Measurements from ENCODE around the gene ALKBH2. TPM values are rescaled to one million over a fixed set of nuclear protein-coding genes. Genes with fewer than 3 reads are reported as not detected.

ALKBH2 gene
- total RNA-seq, 4 donors from 2014 or later = 10.4 to 19.0 (median 13.6) TPM

- DNase-seq (ENCODE audit: extremely low spot score) = no peak
- Histone ChIP-seq H3K36me3 (peaks cover 20 to 46% (median 36%) of the 10 kb centered on the region in 4 donors), H3K27me3 (peaks cover 0 to 3% (median 0%) of the 10 kb centered on the region in 4 donors), H3K27ac (replicated peaks in 1 of 4) (peak overlapping the region; percentile 84 to 93 (median 90)), H3K4me1 (peaks cover 19 to 37% (median 33%) of the 10 kb centered on the region in 4 donors), H3K9me3 (no peaks in the 10 kb centered on the region), H3K4me3 (peak overlapping the region; percentile 70 to 95 (median 83))
- TF ChIP-seq EP300 (IDR thresholded peaks at IDR 0.05) = no peak
- no peak for TF ChIP-seq POLR2A (IDR thresholded peaks at IDR 0.05; ENCODE audit: low read depth)
- TF ChIP-seq POLR2AphosphoS5 (IDR thresholded peaks at IDR 0.05) = no peak
- TF ChIP-seq CTCF (IDR thresholded peaks at IDR 0.05) = no peak
- 72% methylated on average over 12 of the region's 12 CpGs for WGBS
- intact Hi-C loops (cut with DNase I) = no loop called here
These were observed 6.3 kb upstream of the ALKBH2 start for GRCh38 chr12:109099431-109100020.

DNA sequence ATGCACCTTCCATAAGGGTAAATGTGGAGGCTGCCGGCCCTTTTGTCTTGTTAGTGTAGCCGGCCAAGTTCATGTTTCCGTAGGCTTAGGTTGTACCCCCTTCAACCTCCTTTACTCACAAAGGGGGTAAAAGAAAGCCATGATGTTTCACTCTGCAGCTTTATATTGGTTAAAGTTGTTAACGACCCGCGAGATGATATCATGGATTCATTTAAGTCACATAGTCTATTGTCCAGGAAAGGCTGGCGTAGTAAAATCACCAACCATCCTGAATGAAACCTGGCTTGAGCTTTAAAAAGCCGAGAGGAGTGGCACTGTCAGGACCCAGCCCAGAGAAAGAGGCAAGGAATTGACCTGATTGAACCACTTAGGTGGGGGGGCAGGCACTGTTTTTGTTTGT, 5.4 kb upstream of the ALKBH2 start:
- TF ChIP-seq EP300 (IDR thresholded peaks at IDR 0.05) (no peak), CTCF (IDR thresholded peaks at IDR 0.05) (no peak), POLR2A (IDR thresholded peaks at IDR 0.05; ENCODE audit: low read depth) (no peak), POLR2AphosphoS5 (IDR thresholded peaks at IDR 0.05) (no peak)
- intact Hi-C loops (cut with DNase I) = no loop called here

DNA sequence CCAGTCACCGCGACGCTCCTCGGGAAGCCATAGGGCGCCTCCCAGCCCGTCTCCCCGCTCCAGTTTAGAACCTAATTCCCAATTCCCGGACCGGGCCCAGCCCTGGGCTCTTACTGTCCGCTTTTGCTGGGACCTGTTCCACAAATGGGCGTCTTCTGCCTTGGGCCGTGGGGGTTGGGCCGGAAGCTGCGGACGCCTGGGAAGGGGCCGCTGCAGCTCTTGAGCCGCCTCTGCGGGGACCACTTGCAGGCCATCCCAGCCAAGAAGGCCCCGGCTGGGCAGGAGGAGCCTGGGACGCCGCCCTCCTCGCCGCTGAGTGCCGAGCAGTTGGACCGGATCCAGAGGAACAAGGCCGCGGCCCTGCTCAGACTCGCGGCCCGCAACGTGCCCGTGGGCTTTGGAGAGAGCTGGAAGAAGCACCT, 4.9 kb upstream of the ALKBH2 start:
- Histone ChIP-seq H3K27me3 (peaks cover 0 to 3% (median 0%) of the 10 kb centered on the region in 4 donors), H3K36me3 (peaks cover 9 to 33% (median 22%) of the 10 kb centered on the region in 4 donors)
- WGBS = 20% methylated on average over 1 of the region's 32 CpGs

More for the DNA sequence above, 5.4 kb upstream of the ALKBH2 start:
- WGBS = 4% methylated on average over 8 of the region's 8 CpGs
- DNase-seq (ENCODE audit: extremely low spot score) = no peak
- H3K4me3 ChIP-seq = peak overlapping the region; percentile 70 to 95 (median 83)
- H3K36me3 ChIP-seq = peaks cover 14 to 37% (median 27%) of the 10 kb centered on the region in 4 donors
- peaks cover 20 to 40% (median 37%) of the 10 kb centered on the region in 4 donors for H3K4me1 ChIP-seq
- H3K27ac ChIP-seq (replicated peaks in 1 of 4) = peak overlapping the region; percentile 84 to 93 (median 90)
- no peaks in the 10 kb centered on the region for H3K9me3 ChIP-seq
- peaks cover 0 to 3% (median 0%) of the 10 kb centered on the region in 4 donors for H3K27me3 ChIP-seq

GRCh38 chr12:109097435-109098182, 4.3 kb upstream of the ALKBH2 start, which contains the start of gene UNG:
UNG (plus strand) TSS chr12:109097597; CDS start chr12:109097680, 83 bp downstream.
- WGBS = 0% methylated on average over 31 of the region's 71 CpGs
- H3K4me1 ChIP-seq = peaks cover 27 to 48% (median 45%) of the 10 kb centered on the region in 4 donors

More for the DNA sequence above, 4.9 kb upstream of the ALKBH2 start:
- no peaks in the 10 kb centered on the region for H3K9me3 ChIP-seq
- H3K27ac ChIP-seq (replicated peaks in 1 of 4) = peak overlapping the region; percentile 84 to 93 (median 90)
- intact Hi-C loops (cut with DNase I) = no loop called here
- H3K4me1 ChIP-seq = peaks cover 22 to 43% (median 40%) of the 10 kb centered on the region in 4 donors
- no peak for TF ChIP-seq EP300 (IDR thresholded peaks at IDR 0.05)
- TF ChIP-seq POLR2A (IDR thresholded peaks at IDR 0.05; ENCODE audit: low read depth) = peak; percentile 15
- no peak for TF ChIP-seq CTCF (IDR thresholded peaks at IDR 0.05)
- TF ChIP-seq POLR2AphosphoS5 (IDR thresholded peaks at IDR 0.05) = peak; percentile 48 to 87
- no peak for DNase-seq (ENCODE audit: extremely low spot score)
- peak overlapping the region; percentile 70 to 95 (median 83) for H3K4me3 ChIP-seq

More at GRCh38 chr12:109097435-109098182, 4.3 kb upstream of the ALKBH2 start, which contains the start of gene UNG:
- peak; percentile 99 for DNase-seq (ENCODE audit: extremely low spot score)
- no peaks in the 10 kb centered on the region for H3K9me3 ChIP-seq
- peak within 1 kb of the TSS; percentile 70 to 95 (median 83) for H3K4me3 ChIP-seq
- no peak for TF ChIP-seq CTCF (IDR thresholded peaks at IDR 0.05)
- TF ChIP-seq POLR2A (IDR thresholded peaks at IDR 0.05; ENCODE audit: low read depth) = no peak
- peak in 1 of 2 donors; percentile 58 for TF ChIP-seq POLR2AphosphoS5 (IDR thresholded peaks at IDR 0.05)
- no peak for TF ChIP-seq EP300 (IDR thresholded peaks at IDR 0.05)
- H3K27me3 ChIP-seq = peaks cover 0 to 3% (median 0%) of the 10 kb centered on the region in 4 donors
- peak within 1 kb of the TSS; percentile 84 to 93 (median 90) for H3K27ac ChIP-seq (replicated peaks in 1 of 4)
- H3K36me3 ChIP-seq = peaks cover 6 to 27% (median 17%) of the 10 kb centered on the region in 4 donors
- intact Hi-C loops (cut with DNase I) = no loop called here
